LNCaP clone FGC (cell line): ENCODE data around the gene ARRB2.

Experiments
- DNase-seq: peaks from one replicate; pipeline ENCODE4 v3.0.0-alpha.2; 2011; ENCODE audit warnings: low read depth
- H3K4me3 ChIP-seq: 2 replicates; pipeline ENCODE4 v1.5.1; 2011; ENCODE audit warnings: mild to moderate bottlenecking, low read depth, low read length, control low read depth
- CTCF ChIP-seq: IDR thresholded peaks from 2 replicates; pipeline ENCODE4 v1.5.1; 2012; ENCODE audit warnings: mild to moderate bottlenecking; ENCODE audit not compliant: control insufficient read depth, insufficient read depth; ENCODE audit errors: extremely low read depth

Gene ARRB2

GRCh38 chr17:4709794-4710692, at the start of gene ARRB2:
Gene ARRB2 (plus strand): TSS chr17:4710632. CDS start chr17:4710722, 90 bp downstream.
- DNase-seq: peak; percentile 97
- peak; percentile 72 for TF ChIP-seq CTCF
- peak within 1 kb of the TSS; percentile 85 for H3K4me3 ChIP-seq

GRCh38 chr17:4663711-4664110, 46.7 kb upstream of the ARRB2 start:
- no peak for DNase-seq
- H3K4me3 ChIP-seq: no peak overlapping the region
- no peak for TF ChIP-seq CTCF

- no peak for DNase-seq
- TF ChIP-seq CTCF: no peak
- no peak overlapping the region for H3K4me3 ChIP-seq
Observed at GRCh38 chr17:4664230-4664629, 46.2 kb upstream of the ARRB2 start.

- DNase-seq: no peak
- no peak overlapping the region for H3K4me3 ChIP-seq
- no peak for TF ChIP-seq CTCF
Observed at GRCh38 chr17:4665027-4665426, 45.4 kb upstream of the ARRB2 start.

- H3K4me3 ChIP-seq: no peak overlapping the region
- DNase-seq: no peak
- no peak for TF ChIP-seq CTCF
Observed at GRCh38 chr17:4666296-4666695, 44.1 kb upstream of the ARRB2 start.

GRCh38 chr17:4667166-4667565, 43.3 kb upstream of the ARRB2 start:
- no peak overlapping the region for H3K4me3 ChIP-seq
- no peak for TF ChIP-seq CTCF
- DNase-seq: no peak
